Measurements from ENCODE around the gene RAD52. TPM values are rescaled to one million over a fixed set of nuclear protein-coding genes. Genes with fewer than 3 reads are reported as not detected.

Gene RAD52
- total RNA-seq, 2 experiments from 2014 or later = 15.6 to 17.9 TPM

- Mint-ChIP-seq H3K4me1 (ENCODE audit: low read depth) (no peaks in the 10 kb centered on the region), H3K27me3 (ENCODE audit: low read depth) (no peaks in the 10 kb centered on the region), H3K27ac (no peak overlapping the region), H3K4me3 (no peak overlapping the region), H3K36me3 (ENCODE audit: low read depth) (peaks cover 41% of the 10 kb centered on the region), H3K9me3 (no peaks in the 10 kb centered on the region)
- intact Hi-C loops (cut with micrococcal nuclease) = no loop called here
- CTCF ChIA-PET = interaction anchor here (0.8 to 1.1 kb wide), 3 partner anchors 11 to 69 kb away, joined by 3 to 4 read pairs (median 3); no protein-coding TSS in a partner anchor
- DNase-seq = no peak
These were observed 64.6 kb downstream of the RAD52 start for GRCh38 chr12:884746-885414.

GRCh38 chr12:880656-881055 lies 68.8 kb downstream of the RAD52 start:
- H3K27me3 Mint-ChIP-seq (ENCODE audit: low read depth) = no peaks in the 10 kb centered on the region
- DNase-seq = no peak
- no peaks in the 10 kb centered on the region for H3K4me1 Mint-ChIP-seq (ENCODE audit: low read depth)
- intact Hi-C loops (cut with micrococcal nuclease) = no loop called here
- peaks cover 25% of the 10 kb centered on the region for H3K36me3 Mint-ChIP-seq (ENCODE audit: low read depth)
- CTCF ChIA-PET = interaction anchor here (1.8 kb wide), 1 partner anchor 64 kb away, joined by 3 read pairs; no protein-coding TSS in a partner anchor
- H3K4me3 Mint-ChIP-seq = no peak overlapping the region
- H3K9me3 Mint-ChIP-seq = no peaks in the 10 kb centered on the region
- H3K27ac Mint-ChIP-seq = no peak overlapping the region

GRCh38 chr12:879641-880040 lies 69.9 kb downstream of the RAD52 start:
- intact Hi-C loops (cut with micrococcal nuclease) = no loop called here
- peaks cover 15% of the 10 kb centered on the region for H3K36me3 Mint-ChIP-seq (ENCODE audit: low read depth)
- CTCF ChIA-PET = interaction anchor here (1.8 kb wide), 1 partner anchor 63 kb away, joined by 3 read pairs; no protein-coding TSS in a partner anchor
- H3K9me3 Mint-ChIP-seq = no peaks in the 10 kb centered on the region
- no peaks in the 10 kb centered on the region for H3K27me3 Mint-ChIP-seq (ENCODE audit: low read depth)
- no peak overlapping the region for H3K27ac Mint-ChIP-seq
- DNase-seq = no peak
- no peaks in the 10 kb centered on the region for H3K4me1 Mint-ChIP-seq (ENCODE audit: low read depth)
- no peak overlapping the region for H3K4me3 Mint-ChIP-seq

GRCh38 chr12:873954-874353 lies 75.5 kb downstream of the RAD52 start:
- DNase-seq = peak; percentile 14
- H3K9me3 Mint-ChIP-seq = no peaks in the 10 kb centered on the region
- no peak overlapping the region for H3K4me3 Mint-ChIP-seq
- H3K4me1 Mint-ChIP-seq (ENCODE audit: low read depth) = peaks cover 8% of the 10 kb centered on the region
- peak overlapping the region; percentile 19 for H3K27ac Mint-ChIP-seq
- H3K27me3 Mint-ChIP-seq (ENCODE audit: low read depth) = no peaks in the 10 kb centered on the region
- intact Hi-C loops (cut with micrococcal nuclease) = no loop called here
- CTCF ChIA-PET = interaction anchor here (0.6 to 2.1 kb wide), 7 partner anchors 9 to 709 kb away, joined by 3 to 6 read pairs (median 4); no protein-coding TSS in a partner anchor
- H3K36me3 Mint-ChIP-seq (ENCODE audit: low read depth) = peaks cover 7% of the 10 kb centered on the region

GRCh38 chr12:870378-870777 lies 79.1 kb downstream of the RAD52 start:
- Mint-ChIP-seq H3K27me3 (ENCODE audit: low read depth) (no peaks in the 10 kb centered on the region), H3K36me3 (ENCODE audit: low read depth) (peaks cover 20% of the 10 kb centered on the region), H3K4me3 (no peak overlapping the region), H3K27ac (no peak overlapping the region), H3K9me3 (no peaks in the 10 kb centered on the region), H3K4me1 (ENCODE audit: low read depth) (peaks cover 14% of the 10 kb centered on the region)
- CTCF ChIA-PET = no interaction called here
- intact Hi-C loops (cut with micrococcal nuclease) = no loop called here
- DNase-seq = no peak

GRCh38 chr12:868722-869121 lies 80.8 kb downstream of the RAD52 start:
- peaks cover 9% of the 10 kb centered on the region for H3K4me1 Mint-ChIP-seq (ENCODE audit: low read depth)
- CTCF ChIA-PET = interaction anchor here (0.6 to 1.7 kb wide), 3 partner anchors 53 to 81 kb away, joined by 3 to 4 read pairs (median 3); partner anchors contain the start of gene RAD52
- intact Hi-C loops (cut with micrococcal nuclease) = no loop called here

GRCh38 chr12:867905-868304 lies 81.6 kb downstream of the RAD52 start:
- Mint-ChIP-seq H3K4me3 (no peak overlapping the region), H3K27ac (no peak overlapping the region), H3K4me1 (ENCODE audit: low read depth) (peaks cover 9% of the 10 kb centered on the region), H3K9me3 (no peaks in the 10 kb centered on the region), H3K36me3 (ENCODE audit: low read depth) (peaks cover 22% of the 10 kb centered on the region), H3K27me3 (ENCODE audit: low read depth) (no peaks in the 10 kb centered on the region)
- DNase-seq = no peak
- intact Hi-C loops (cut with micrococcal nuclease) = no loop called here
- CTCF ChIA-PET = interaction anchor here (0.6 to 1.7 kb wide), 2 partner anchors 79 to 82 kb away, joined by 3 to 4 read pairs; partner anchors contain the start of gene RAD52

More at GRCh38 chr12:868722-869121, 80.8 kb downstream of the RAD52 start:
- peaks cover 22% of the 10 kb centered on the region for H3K36me3 Mint-ChIP-seq (ENCODE audit: low read depth)
- H3K27ac Mint-ChIP-seq = no peak overlapping the region
- H3K9me3 Mint-ChIP-seq = no peaks in the 10 kb centered on the region
- DNase-seq = no peak
- no peak overlapping the region for H3K4me3 Mint-ChIP-seq
- no peaks in the 10 kb centered on the region for H3K27me3 Mint-ChIP-seq (ENCODE audit: low read depth)

GRCh38 chr12:865614-866013 lies 83.9 kb downstream of the RAD52 start:
- Mint-ChIP-seq H3K4me1 (ENCODE audit: low read depth) (peaks cover 9% of the 10 kb centered on the region), H3K9me3 (no peaks in the 10 kb centered on the region), H3K27ac (no peak overlapping the region), H3K36me3 (ENCODE audit: low read depth) (peaks cover 31% of the 10 kb centered on the region), H3K27me3 (ENCODE audit: low read depth) (no peaks in the 10 kb centered on the region), H3K4me3 (no peak overlapping the region)
- CTCF ChIA-PET = no interaction called here
- DNase-seq = no peak
- intact Hi-C loops (cut with micrococcal nuclease) = no loop called here

- Mint-ChIP-seq H3K9me3 (no peaks in the 10 kb centered on the region), H3K27ac (no peak overlapping the region), H3K4me3 (no peak overlapping the region), H3K27me3 (ENCODE audit: low read depth) (no peaks in the 10 kb centered on the region), H3K4me1 (ENCODE audit: low read depth) (no peaks in the 10 kb centered on the region), H3K36me3 (ENCODE audit: low read depth) (peaks cover 28% of the 10 kb centered on the region)
- CTCF ChIA-PET = interaction anchor here (0.7 kb wide), 1 partner anchor 16 kb away, joined by 3 read pairs; no protein-coding TSS in a partner anchor
- DNase-seq = no peak
- intact Hi-C loops (cut with micrococcal nuclease) = no loop called here
These were observed 86.2 kb downstream of the RAD52 start for GRCh38 chr12:863285-863684.

- Mint-ChIP-seq H3K27me3 (ENCODE audit: low read depth) (no peaks in the 10 kb centered on the region), H3K36me3 (ENCODE audit: low read depth) (peaks cover 26% of the 10 kb centered on the region), H3K27ac (no peak overlapping the region), H3K4me3 (no peak overlapping the region), H3K4me1 (ENCODE audit: low read depth) (no peaks in the 10 kb centered on the region), H3K9me3 (no peaks in the 10 kb centered on the region)
- no peak for DNase-seq
- CTCF ChIA-PET = no interaction called here
- intact Hi-C loops (cut with micrococcal nuclease) = no loop called here
These were observed 87.1 kb downstream of the RAD52 start for GRCh38 chr12:862303-862911.
